H9 (cell line): ENCODE data around the gene RNLS. TPM values are rescaled to one million over a fixed set of nuclear protein-coding genes. Genes with fewer than 3 reads are reported as not detected.

ENCODE experiments used
- DNase-seq: peaks from one replicate; pipeline ENCODE4 v3.0.0-alpha.2; 2017
- H2AFZ ChIP-seq: one replicate; pipeline ENCODE4 v1.6.1; 2013; ENCODE audit warnings: mild to moderate bottlenecking, low read length, control low read depth, moderate library complexity
- H2AK5ac ChIP-seq: 2 replicates; pipeline ENCODE4 v1.6.1; 2013; ENCODE audit warnings: low read length, control low read depth, mixed read lengths; ENCODE audit not compliant: insufficient read length
- H2BK120ac ChIP-seq: one replicate; pipeline ENCODE4 v1.6.1; 2013; ENCODE audit warnings: low read depth, mild to moderate bottlenecking, low read length, control low read depth, inconsistent platforms; ENCODE audit not compliant: poor library complexity, severe bottlenecking
- H2BK12ac ChIP-seq: 2 replicates; pipeline ENCODE4 v1.6.1; 2013; ENCODE audit warnings: low read length, control low read depth, mixed read lengths, low read depth; ENCODE audit not compliant: insufficient read length
- H2BK15ac ChIP-seq: 2 replicates; pipeline ENCODE4 v1.6.1; 2013; ENCODE audit warnings: low read depth, low read length, control low read depth
- H2BK20ac ChIP-seq: one replicate; pipeline ENCODE4 v1.6.1; 2013; ENCODE audit warnings: low read depth, mild to moderate bottlenecking, low read length, control low read depth, inconsistent platforms; ENCODE audit not compliant: poor library complexity, severe bottlenecking
- H2BK5ac ChIP-seq: 2 replicates; pipeline ENCODE4 v1.6.1; 2013; ENCODE audit warnings: low read length, control low read depth, mixed read lengths; ENCODE audit not compliant: insufficient read length
- H3K14ac ChIP-seq: 2 replicates; pipeline ENCODE4 v1.6.1; 2013; ENCODE audit warnings: low read length, control low read depth; ENCODE audit not compliant: insufficient read depth
- H3K18ac ChIP-seq: 2 replicates; pipeline ENCODE4 v1.6.1; 2013; ENCODE audit warnings: low read depth, mild to moderate bottlenecking, mixed read lengths, low read length, control low read depth; ENCODE audit not compliant: insufficient read length
- H3K23ac ChIP-seq: 2 replicates; pipeline ENCODE4 v1.6.1; 2013; ENCODE audit warnings: low read length, control low read depth, mixed read lengths, low read depth; ENCODE audit not compliant: insufficient read length
- H3K23me2 ChIP-seq: 2 replicates; pipeline ENCODE4 v1.6.1; 2013; ENCODE audit warnings: low read depth, mild to moderate bottlenecking, mixed read lengths, low read length, control low read depth; ENCODE audit not compliant: insufficient read length, poor library complexity, severe bottlenecking
- H3K27ac ChIP-seq: 2 replicates; pipeline ENCODE4 v1.5.1; 2013; ENCODE audit warnings: low read length, control low read depth, mixed read lengths, low read depth; ENCODE audit not compliant: insufficient read length
- H3K27me3 ChIP-seq: 2 replicates; pipeline ENCODE4 v1.6.1; 2013; ENCODE audit warnings: low read length, control low read depth, inconsistent platforms; ENCODE audit not compliant: insufficient read depth
- H3K4ac ChIP-seq: 2 replicates; pipeline ENCODE4 v1.6.1; 2013; ENCODE audit warnings: low read depth, mild to moderate bottlenecking, control low read depth, inconsistent platforms, low read length, moderate library complexity
- H3K4me1 ChIP-seq: 2 replicates; pipeline ENCODE4 v1.6.1; 2013; ENCODE audit warnings: low read length, control low read depth, inconsistent platforms; ENCODE audit not compliant: insufficient read depth
- H3K4me2 ChIP-seq: 2 replicates; pipeline ENCODE4 v1.6.1; 2013; ENCODE audit warnings: low read length, control low read depth, mixed read lengths; ENCODE audit not compliant: insufficient read length, insufficient read depth
- H3K56ac ChIP-seq: 2 replicates; pipeline ENCODE4 v1.6.1; 2013; ENCODE audit warnings: low read depth, mild to moderate bottlenecking, mixed read lengths, low read length, control low read depth; ENCODE audit not compliant: insufficient read length
- H3K79me1 ChIP-seq: 2 replicates; pipeline ENCODE4 v1.6.1; 2013; ENCODE audit warnings: low read depth, mild to moderate bottlenecking, moderate library complexity, low read length, control low read depth, inconsistent platforms; ENCODE audit not compliant: insufficient read depth, poor library complexity, severe bottlenecking
- H3K79me2 ChIP-seq: 2 replicates; pipeline ENCODE4 v1.6.1; 2013; ENCODE audit warnings: low read length, control low read depth, inconsistent platforms; ENCODE audit not compliant: insufficient read depth
- H3K9ac ChIP-seq: 2 replicates; pipeline ENCODE4 v1.6.1; 2013; ENCODE audit warnings: low read length, control low read depth, mixed read lengths; ENCODE audit not compliant: insufficient read length; ENCODE audit errors: extremely low read depth
- H3K9me3 ChIP-seq: one replicate; pipeline ENCODE4 v1.6.1; 2013; ENCODE audit warnings: low read depth, low read length, inconsistent platforms; ENCODE audit not compliant: control insufficient read depth
- H3T11ph ChIP-seq: one replicate; pipeline ENCODE4 v1.6.1; 2013; ENCODE audit warnings: mild to moderate bottlenecking, low read length, control low read depth, inconsistent platforms
- H4K20me1 ChIP-seq: one replicate; pipeline ENCODE4 v1.6.1; 2013; ENCODE audit not compliant: control insufficient read depth, insufficient read length, insufficient read depth
- H4K5ac ChIP-seq: 2 replicates; pipeline ENCODE4 v1.6.1; 2013; ENCODE audit warnings: low read depth, mild to moderate bottlenecking, mixed read lengths, low read length, control low read depth; ENCODE audit not compliant: insufficient read length
- H4K8ac ChIP-seq: replicated peaks from 2 replicates; pipeline ENCODE4 v1.6.1; 2013; ENCODE audit warnings: low read length, control low read depth, mixed read lengths, low read depth; ENCODE audit not compliant: insufficient read length
- H4K91ac ChIP-seq: 2 replicates; pipeline ENCODE4 v1.6.1; 2013; ENCODE audit warnings: low read depth, mild to moderate bottlenecking, moderate library complexity, mixed read lengths, low read length, control low read depth; ENCODE audit not compliant: insufficient read length
- H3K27ac Mint-ChIP-seq, 3 experiments: 2 replicates in 2 of 3; 3 replicates in 1 of 3; pipeline ENCODE4 v1.8.0; 2020 to 2021; ENCODE audit warnings: mixed read lengths in 3 of 3, mild to moderate bottlenecking in 1 of 3, moderate library complexity in 1 of 3
- H3K27me3 Mint-ChIP-seq: 2 replicates; pipeline ENCODE4 v1.8.0; 2021; ENCODE audit warnings: low read depth, mild to moderate bottlenecking, moderate library complexity, mixed read lengths
- H3K36me3 Mint-ChIP-seq, 3 experiments: 2 replicates in 2 of 3; 3 replicates in 1 of 3; pipeline ENCODE4 v1.8.0; 2020 to 2021; ENCODE audit warnings: low read depth in 3 of 3, mixed read lengths in 3 of 3; ENCODE audit not compliant: insufficient read depth in 1 of 3
- H3K4me1 Mint-ChIP-seq, 2 experiments: 2 replicates each; pipeline ENCODE4 v1.8.0; 2020; ENCODE audit warnings: mixed read lengths in 2 of 2
- H3K4me3 Mint-ChIP-seq, 2 experiments: 2 replicates in 1 of 2; 3 replicates in 1 of 2; pipeline ENCODE4 v1.8.0; 2020 to 2021; ENCODE audit warnings: mild to moderate bottlenecking in 2 of 2, mixed read lengths in 2 of 2, moderate library complexity in 1 of 2
- H3K9me3 Mint-ChIP-seq, 2 experiments: 2 replicates in 1 of 2; 3 replicates in 1 of 2; pipeline ENCODE4 v1.8.0; 2020; ENCODE audit warnings: mild to moderate bottlenecking in 2 of 2, mixed read lengths in 2 of 2, moderate library complexity in 1 of 2
- WGBS: extraction: QIAGEN DNeasy Blood & Tissue Kit; methylation state at CpG from one replicate; pipeline ENCODE4 v1.1.7; 2013; ENCODE audit warnings: missing lambda C conversion rate, low lambda C conversion rate, mixed read lengths; ENCODE audit not compliant: insufficient read length; ENCODE audit errors: extremely low coverage; 5-methylcytosine and 5-hydroxymethylcytosine counted together
- total RNA-seq: library from RNA; stranded (reverse); gene quantifications from 2 replicates; pipeline ENCODE4 v1.2.1, GENCODE V29; 2021
- TF ChIP-seq, protein P1 (sequence below): fragments of 200-600 bp; sonication (generic); conservative IDR thresholded peaks from 3 replicates; pipeline ENCODE4 v1.8.0; 2021; ENCODE audit warnings: antibody characterized with exemption, mild to moderate bottlenecking

The RNLS gene
- total RNA-seq, 1 experiment from 2014 or later = 7.5 TPM

DNA sequence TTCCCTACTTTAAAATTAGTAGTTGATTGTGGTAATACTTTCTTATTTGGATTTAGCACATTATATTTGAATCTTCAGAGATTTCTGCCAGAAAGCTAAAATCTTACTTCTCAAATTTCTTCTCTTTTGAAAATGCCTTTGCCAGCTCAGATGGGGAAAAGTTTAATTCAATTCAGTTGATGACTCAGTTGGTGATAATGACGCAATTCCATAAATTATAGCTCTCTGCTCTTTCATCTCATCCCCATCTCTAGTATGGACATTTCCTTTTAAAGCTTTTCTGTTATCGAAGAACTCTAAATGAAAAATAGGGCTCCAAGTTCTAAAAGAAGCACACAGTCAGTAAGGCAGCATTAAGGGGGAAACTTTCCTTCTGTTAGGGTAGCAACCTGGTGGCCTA lies 25.5 kb downstream of the RNLS start:
- Histone ChIP-seq H3K23ac (no peak overlapping the region), H4K91ac (no peak overlapping the region), H4K8ac (no peak overlapping the region), H2AFZ (no peak overlapping the region), H3K4me1 (no peaks in the 10 kb centered on the region; the same call in 1 of the 2 replicates), H3K23me2 (no peaks in the 10 kb centered on the region), H3K4ac (no peak overlapping the region), H3K9me3 (no peaks in the 10 kb centered on the region), H4K5ac (no peak overlapping the region), H3K79me1 (no peaks in the 10 kb centered on the region), H3K14ac (no peak overlapping the region), H3K27me3 (no peaks in the 10 kb centered on the region; the same call in 1 of the 2 replicates), H2BK12ac (no peak overlapping the region), H3K9ac (no peak overlapping the region), H2BK5ac (no peak overlapping the region), H4K20me1 (no peaks in the 10 kb centered on the region), H3K56ac (no peak overlapping the region), H3K4me2 (no peak overlapping the region), H2BK15ac (no peak overlapping the region), H3K79me2 (no peaks in the 10 kb centered on the region), H3K27ac (no peak overlapping the region), H3T11ph (no peak overlapping the region), H2AK5ac (no peak overlapping the region), H3K18ac (no peak overlapping the region), H2BK20ac (no peak overlapping the region), H2BK120ac (no peak overlapping the region)
- H3K36me3 Mint-ChIP-seq = no peaks in the 10 kb centered on the region
- H3K27ac Mint-ChIP-seq = no peak overlapping the region
- TF ChIP-seq, protein P1, sequence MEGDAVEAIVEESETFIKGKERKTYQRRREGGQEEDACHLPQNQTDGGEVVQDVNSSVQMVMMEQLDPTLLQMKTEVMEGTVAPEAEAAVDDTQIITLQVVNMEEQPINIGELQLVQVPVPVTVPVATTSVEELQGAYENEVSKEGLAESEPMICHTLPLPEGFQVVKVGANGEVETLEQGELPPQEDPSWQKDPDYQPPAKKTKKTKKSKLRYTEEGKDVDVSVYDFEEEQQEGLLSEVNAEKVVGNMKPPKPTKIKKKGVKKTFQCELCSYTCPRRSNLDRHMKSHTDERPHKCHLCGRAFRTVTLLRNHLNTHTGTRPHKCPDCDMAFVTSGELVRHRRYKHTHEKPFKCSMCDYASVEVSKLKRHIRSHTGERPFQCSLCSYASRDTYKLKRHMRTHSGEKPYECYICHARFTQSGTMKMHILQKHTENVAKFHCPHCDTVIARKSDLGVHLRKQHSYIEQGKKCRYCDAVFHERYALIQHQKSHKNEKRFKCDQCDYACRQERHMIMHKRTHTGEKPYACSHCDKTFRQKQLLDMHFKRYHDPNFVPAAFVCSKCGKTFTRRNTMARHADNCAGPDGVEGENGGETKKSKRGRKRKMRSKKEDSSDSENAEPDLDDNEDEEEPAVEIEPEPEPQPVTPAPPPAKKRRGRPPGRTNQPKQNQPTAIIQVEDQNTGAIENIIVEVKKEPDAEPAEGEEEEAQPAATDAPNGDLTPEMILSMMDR = no peak
- no peak overlapping the region for H3K4me3 Mint-ChIP-seq
- no peak for DNase-seq
- H3K4me1 Mint-ChIP-seq = peaks cover 0 to 4% of the 10 kb centered on the region in 2 experiments; a peak in 2 of 4 replicates
- peaks cover 2 to 3% of the 10 kb centered on the region in 2 experiments; a peak in 2 of 5 replicates for H3K9me3 Mint-ChIP-seq
- WGBS = no CpG with 5 or more reads among the region's 2 CpGs
- H3K27me3 Mint-ChIP-seq = no peaks in the 10 kb centered on the region
